ENCODE results near the gene DLL4.

The DLL4 gene

GRCh38 chr15:40922608-40923005 is 6.5 kb upstream of the DLL4 start:
- Histone ChIP-seq H3K27ac (ENCODE audit: low read length) (no peak overlapping the region), H4K20me1 (ENCODE audit: insufficient read depth, low read length) (peaks cover 41% of the 10 kb centered on the region), H3K79me2 (ENCODE audit: insufficient read depth, low read length) (no peaks in the 10 kb centered on the region), H3K4me2 (ENCODE audit: insufficient read depth, low read length) (no peak overlapping the region), H2AFZ (ENCODE audit: low read depth, low read length) (no peak overlapping the region), H3K27me3 (ENCODE audit: insufficient read depth, low read length, poor library complexity) (peaks cover 47% of the 10 kb centered on the region), H3K9me3 (ENCODE audit: insufficient read depth, low read length, severe bottlenecking) (no peaks in the 10 kb centered on the region), H3K36me3 (ENCODE audit: insufficient read depth, low read length) (no peaks in the 10 kb centered on the region), H3K4me1 (ENCODE audit: insufficient read depth, low read length) (peaks cover 28% of the 10 kb centered on the region), H3K4me3 (ENCODE audit: low read depth in 1 of 2, low read length in 2 of 2) (no peak overlapping the region), H3K9ac (ENCODE audit: low read depth, low read length) (no peak overlapping the region)
- TF ChIP-seq, protein P1, sequence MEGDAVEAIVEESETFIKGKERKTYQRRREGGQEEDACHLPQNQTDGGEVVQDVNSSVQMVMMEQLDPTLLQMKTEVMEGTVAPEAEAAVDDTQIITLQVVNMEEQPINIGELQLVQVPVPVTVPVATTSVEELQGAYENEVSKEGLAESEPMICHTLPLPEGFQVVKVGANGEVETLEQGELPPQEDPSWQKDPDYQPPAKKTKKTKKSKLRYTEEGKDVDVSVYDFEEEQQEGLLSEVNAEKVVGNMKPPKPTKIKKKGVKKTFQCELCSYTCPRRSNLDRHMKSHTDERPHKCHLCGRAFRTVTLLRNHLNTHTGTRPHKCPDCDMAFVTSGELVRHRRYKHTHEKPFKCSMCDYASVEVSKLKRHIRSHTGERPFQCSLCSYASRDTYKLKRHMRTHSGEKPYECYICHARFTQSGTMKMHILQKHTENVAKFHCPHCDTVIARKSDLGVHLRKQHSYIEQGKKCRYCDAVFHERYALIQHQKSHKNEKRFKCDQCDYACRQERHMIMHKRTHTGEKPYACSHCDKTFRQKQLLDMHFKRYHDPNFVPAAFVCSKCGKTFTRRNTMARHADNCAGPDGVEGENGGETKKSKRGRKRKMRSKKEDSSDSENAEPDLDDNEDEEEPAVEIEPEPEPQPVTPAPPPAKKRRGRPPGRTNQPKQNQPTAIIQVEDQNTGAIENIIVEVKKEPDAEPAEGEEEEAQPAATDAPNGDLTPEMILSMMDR (IDR thresholded peaks at IDR 0.05; ENCODE audit: borderline replicate concordance, extremely low read depth, low read length, poor library complexity, severe bottlenecking): no peak
- TF ChIP-seq EZH2 (IDR thresholded peaks at IDR 0.05; ENCODE audit: borderline replicate concordance, low read depth, low read length, severe bottlenecking): no peak
- no peak for ATAC-seq (ENCODE audit: insufficient read depth, low read depth)
- DNase-seq: no peak

DNA sequence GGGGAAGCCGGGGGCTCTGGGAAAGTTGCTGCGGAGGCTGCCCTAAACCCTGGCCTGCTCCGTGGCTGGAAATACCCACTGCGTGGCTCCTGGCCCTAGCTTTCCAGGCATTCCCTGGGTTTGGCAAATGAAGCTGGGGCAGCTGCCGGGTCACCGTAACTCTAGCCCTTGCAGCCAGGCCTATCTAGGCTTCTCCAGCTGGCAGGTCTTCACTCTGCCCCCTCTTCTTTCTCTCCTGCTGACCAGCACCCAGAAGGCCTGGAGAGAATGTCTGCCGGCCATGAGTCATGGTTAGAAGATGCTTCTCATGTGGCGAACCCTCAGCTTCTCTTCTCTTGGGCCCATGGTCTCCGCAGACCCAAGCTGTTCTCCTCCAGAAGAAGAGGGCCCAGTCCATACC is 5.6 kb upstream of the DLL4 start:
- ATAC-seq (ENCODE audit: insufficient read depth, low read depth): no peak

GRCh38 chr15:40925495-40925862 is 3.7 kb upstream of the DLL4 start:
- Histone ChIP-seq H3K27ac (ENCODE audit: low read length) (no peak overlapping the region), H3K79me2 (ENCODE audit: insufficient read depth, low read length) (no peaks in the 10 kb centered on the region), H3K4me3 (ENCODE audit: low read depth in 1 of 2, low read length in 2 of 2) (peak overlapping the region in 1 of 2 experiments; percentile 32; a peak in 1 of 4 replicates), H3K36me3 (ENCODE audit: insufficient read depth, low read length) (no peaks in the 10 kb centered on the region), H3K9ac (ENCODE audit: low read depth, low read length) (no peak overlapping the region), H3K4me2 (ENCODE audit: insufficient read depth, low read length) (peak overlapping the region; percentile 62), H3K4me1 (ENCODE audit: insufficient read depth, low read length) (peaks cover 42% of the 10 kb centered on the region), H3K9me3 (ENCODE audit: insufficient read depth, low read length, severe bottlenecking) (no peaks in the 10 kb centered on the region), H2AFZ (ENCODE audit: low read depth, low read length) (no peak overlapping the region), H3K27me3 (ENCODE audit: insufficient read depth, low read length, poor library complexity) (peaks cover 64% of the 10 kb centered on the region), H4K20me1 (ENCODE audit: insufficient read depth, low read length) (peaks cover 47% of the 10 kb centered on the region)
- ATAC-seq (ENCODE audit: insufficient read depth, low read depth) (no peak), DNase-seq (no peak)
- TF ChIP-seq, protein P1 (IDR thresholded peaks at IDR 0.05; ENCODE audit: borderline replicate concordance, extremely low read depth, low read length, poor library complexity, severe bottlenecking): no peak
- no peak for TF ChIP-seq EZH2 (IDR thresholded peaks at IDR 0.05; ENCODE audit: borderline replicate concordance, low read depth, low read length, severe bottlenecking)

More for the DNA sequence above, 5.6 kb upstream of the DLL4 start:
- H3K27me3 ChIP-seq (ENCODE audit: insufficient read depth, low read length, poor library complexity): peaks cover 52% of the 10 kb centered on the region
- no peak overlapping the region for H3K9ac ChIP-seq (ENCODE audit: low read depth, low read length)
- H2AFZ ChIP-seq (ENCODE audit: low read depth, low read length): no peak overlapping the region
- peaks cover 43% of the 10 kb centered on the region for H4K20me1 ChIP-seq (ENCODE audit: insufficient read depth, low read length)
- H3K36me3 ChIP-seq (ENCODE audit: insufficient read depth, low read length): no peaks in the 10 kb centered on the region
- H3K9me3 ChIP-seq (ENCODE audit: insufficient read depth, low read length, severe bottlenecking): no peaks in the 10 kb centered on the region
- DNase-seq: no peak
- H3K79me2 ChIP-seq (ENCODE audit: insufficient read depth, low read length): no peaks in the 10 kb centered on the region
- H3K27ac ChIP-seq (ENCODE audit: low read length): no peak overlapping the region
- TF ChIP-seq, protein P1 (IDR thresholded peaks at IDR 0.05; ENCODE audit: borderline replicate concordance, extremely low read depth, low read length, poor library complexity, severe bottlenecking): no peak
- TF ChIP-seq EZH2 (IDR thresholded peaks at IDR 0.05; ENCODE audit: borderline replicate concordance, low read depth, low read length, severe bottlenecking): no peak
- H3K4me3 ChIP-seq (ENCODE audit: low read depth in 1 of 2, low read length in 2 of 2): no peak overlapping the region
- no peak overlapping the region for H3K4me2 ChIP-seq (ENCODE audit: insufficient read depth, low read length)
- H3K4me1 ChIP-seq (ENCODE audit: insufficient read depth, low read length): peaks cover 37% of the 10 kb centered on the region
